Activated T-helper 1 cell treated with Interleukin-2 at 50 U/mL for 16 hours (primary cell): Measurements from ENCODE around the gene SYNE3.

ENCODE experiments used
- DNase-seq: peaks from one replicate; pipeline ENCODE4 v3.0.0-alpha.2; 2020; ENCODE audit warnings: low read depth

SYNE3 gene

DNA sequence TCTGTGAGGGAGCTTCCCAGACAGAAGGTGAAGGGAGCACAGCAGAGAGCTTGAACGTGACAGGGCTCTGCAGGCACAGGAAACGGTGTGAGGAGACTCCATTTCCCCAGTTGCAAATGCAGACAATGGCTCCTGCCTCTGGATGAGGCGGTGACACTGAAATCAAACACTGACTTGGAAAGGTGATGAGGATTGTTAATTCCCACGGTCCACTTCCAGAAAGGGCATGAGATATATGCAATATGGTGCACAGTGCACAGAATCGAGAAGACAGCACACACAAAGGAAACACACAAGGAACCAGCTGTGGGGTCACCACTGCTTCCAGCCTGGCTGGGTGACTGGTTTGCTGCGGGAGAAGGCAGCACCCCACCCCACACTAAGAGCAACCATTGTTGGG lies 42.0 kb downstream of the SYNE3 start:
- DNase-seq = no peak

DNA sequence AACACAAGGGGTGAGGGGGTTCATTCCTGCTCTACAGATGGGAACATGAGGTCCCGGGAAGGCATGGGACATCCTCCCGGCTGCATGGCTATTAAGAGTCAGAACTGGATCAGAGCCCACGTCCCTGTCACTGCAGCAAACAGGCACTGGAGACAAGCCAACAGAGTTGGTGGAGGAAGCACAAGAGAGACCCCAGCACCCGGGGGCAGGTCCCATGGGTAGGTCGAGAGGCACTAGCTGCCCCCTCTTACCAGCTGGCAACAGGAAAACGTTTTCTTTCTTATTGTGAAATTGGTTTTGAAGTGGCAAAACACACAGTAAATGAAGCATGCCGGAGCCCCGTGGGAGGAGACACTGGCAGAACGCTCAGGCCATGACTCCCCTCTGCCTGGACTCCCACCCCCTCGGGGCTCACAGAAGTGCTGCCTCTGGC lies 43.6 kb downstream of the SYNE3 start:
- no peak for DNase-seq

DNA sequence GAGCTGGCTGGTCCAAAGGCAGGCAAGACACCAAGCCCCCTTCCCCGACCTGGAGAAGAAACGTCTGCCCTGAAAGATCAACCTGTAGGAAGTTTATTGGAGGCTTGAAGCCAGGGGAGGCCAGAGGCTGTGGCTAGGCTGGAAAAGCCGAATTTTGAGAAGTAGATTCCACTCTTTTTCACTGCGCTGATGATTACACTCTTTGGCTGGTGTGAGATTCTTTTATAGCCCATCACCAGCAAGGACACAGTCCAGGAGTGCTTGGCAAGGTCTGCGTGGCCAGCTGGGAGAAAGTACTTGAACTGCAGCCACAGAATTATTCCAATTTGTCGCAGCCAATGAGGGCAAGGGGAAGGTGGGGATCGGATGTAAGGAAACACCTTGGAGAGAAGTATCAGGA lies 45.0 kb downstream of the SYNE3 start:
- no peak for DNase-seq

DNA sequence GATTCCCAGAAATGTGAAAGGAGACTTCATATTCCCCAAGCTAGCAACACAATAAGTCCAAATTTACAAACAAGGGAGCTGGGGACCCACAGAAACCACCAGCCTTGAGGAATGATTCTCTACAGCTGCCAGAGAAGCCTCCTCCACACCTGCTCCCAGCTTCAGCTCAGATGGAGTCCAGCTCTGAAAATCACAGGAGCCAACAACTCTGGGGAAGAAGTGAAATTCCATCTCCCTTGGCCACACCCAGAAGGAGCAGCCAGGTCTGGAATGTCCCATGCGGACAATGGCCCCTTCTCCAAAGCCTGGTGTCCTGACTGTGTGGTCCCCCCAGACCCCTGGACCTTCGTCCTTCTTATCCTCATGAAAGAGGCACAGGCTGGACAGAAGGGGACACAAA lies 45.4 kb downstream of the SYNE3 start:
- DNase-seq = no peak

DNA sequence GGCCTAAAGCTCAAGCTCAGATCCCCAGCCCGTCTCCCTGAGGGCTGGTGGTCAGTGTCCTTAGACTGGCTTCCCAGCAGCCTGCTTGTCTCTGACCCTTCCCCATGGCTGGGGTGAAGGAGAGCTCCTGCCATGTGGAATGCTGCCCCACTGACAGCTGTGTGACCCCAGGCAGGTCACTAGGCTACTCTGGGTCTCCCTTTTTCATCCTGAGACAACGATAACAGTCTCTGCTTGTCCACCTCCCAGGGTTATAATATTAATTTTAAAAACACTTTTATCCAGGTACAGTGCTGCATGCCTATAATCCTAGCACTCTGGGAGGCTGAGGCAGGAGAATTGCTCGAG lies 47.3 kb downstream of the SYNE3 start:
- DNase-seq = no peak

DNA sequence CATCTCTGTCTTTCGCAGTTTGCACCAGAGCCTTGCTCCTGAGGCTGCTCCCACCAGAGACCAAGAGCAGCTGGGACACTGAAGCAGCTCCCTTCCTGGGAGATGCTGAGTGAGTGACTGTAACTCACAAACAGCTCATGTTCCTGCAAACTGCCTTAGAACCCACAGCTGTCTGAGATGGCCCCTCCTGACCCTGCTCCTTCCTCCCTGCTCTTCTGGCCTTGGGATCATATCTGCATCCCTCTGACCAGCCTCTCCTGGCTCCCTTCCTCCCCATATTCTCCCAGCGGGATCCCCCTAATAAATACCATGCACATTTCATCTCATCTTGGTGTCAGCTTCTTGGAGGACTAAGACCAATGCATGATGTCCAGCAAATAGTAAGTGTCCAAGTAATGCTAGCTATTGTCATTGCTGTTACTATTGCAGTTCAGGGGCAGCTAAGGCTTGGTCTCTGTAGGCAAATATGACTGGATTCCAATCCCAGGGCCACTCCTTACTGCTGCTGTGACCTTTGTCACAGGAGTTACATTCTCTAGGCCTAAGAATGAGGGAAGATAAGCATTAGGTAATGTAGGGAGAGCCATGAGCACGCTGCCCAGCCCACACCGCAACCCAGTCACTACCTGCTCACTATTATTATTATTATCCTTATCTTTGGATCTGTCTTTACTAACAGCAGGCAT lies 47.9 kb downstream of the SYNE3 start:
- DNase-seq = no peak

DNA sequence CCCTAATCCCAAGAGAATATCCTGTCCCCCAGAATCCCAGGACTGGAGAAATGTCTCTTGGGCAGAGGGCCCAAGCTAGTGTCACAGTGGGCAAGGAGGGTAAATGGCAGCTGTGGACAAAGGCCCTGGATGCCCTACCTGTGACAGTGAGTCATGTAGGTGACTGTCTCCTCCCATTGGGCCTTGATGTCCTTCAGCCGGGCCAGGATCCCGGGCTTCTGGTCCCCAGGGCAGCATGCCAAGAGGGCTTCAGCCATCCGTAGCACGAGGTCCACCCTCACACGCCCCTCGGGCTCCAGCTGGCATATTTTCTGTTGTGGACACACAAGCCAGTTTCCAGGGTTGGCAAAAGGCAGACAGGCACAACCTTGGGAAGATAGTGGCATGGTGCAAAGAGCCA lies 48.8 kb downstream of the SYNE3 start:
- no peak for DNase-seq

DNA sequence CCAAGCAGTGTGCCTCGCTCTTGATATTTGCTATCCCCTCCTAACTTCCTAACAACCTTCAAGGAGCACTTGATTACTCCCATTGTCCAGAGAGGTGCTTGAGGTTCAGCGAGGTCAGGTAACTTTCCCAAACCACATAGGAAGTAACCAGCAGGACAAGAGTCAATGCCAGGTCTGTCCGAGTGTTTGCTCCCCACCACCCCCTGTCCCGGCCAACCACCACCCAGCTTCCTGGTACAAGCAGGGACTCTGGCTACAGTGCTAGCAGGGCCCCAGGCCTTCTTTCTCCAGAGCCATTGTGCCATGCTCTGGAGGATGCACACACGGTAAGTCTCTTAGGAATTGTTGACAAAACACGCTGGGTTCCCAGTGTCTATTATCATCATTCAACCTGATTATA lies 49.2 kb downstream of the SYNE3 start:
- no peak for DNase-seq
